HG02943 (cell line): Measurements from ENCODE around the gene SLC24A3.
"Not testable (repeated sequence)": the region's sequence is repeated elsewhere in the genome, so short reads cannot be mapped to it uniquely, and the experiment has no call there.

Source experiments
- ATAC-seq: cut with Tn5 transposase; IDR thresholded peaks from one replicate; pipeline ENCODE4 v1.9.1; 2021; ENCODE audit warnings: mild to moderate bottlenecking, low read depth, moderate library complexity; ENCODE audit not compliant: unreplicated experiment

The SLC24A3 gene

GRCh38 chr20:19652591-19653026 is 440.2 kb downstream of the SLC24A3 start:
- no peak for ATAC-seq

GRCh38 chr20:19653327-19653726 is 440.9 kb downstream of the SLC24A3 start:
- no peak for ATAC-seq

GRCh38 chr20:19654921-19655320 is 442.5 kb downstream of the SLC24A3 start:
- ATAC-seq = no peak

GRCh38 chr20:19658137-19658536 is 445.7 kb downstream of the SLC24A3 start:
- ATAC-seq = no peak

- no peak for ATAC-seq
These were observed 447.0 kb downstream of the SLC24A3 start for GRCh38 chr20:19659448-19659847.

GRCh38 chr20:19660808-19661378 is 448.5 kb downstream of the SLC24A3 start:
- no peak for ATAC-seq

- ATAC-seq = no peak
These were observed 449.5 kb downstream of the SLC24A3 start for GRCh38 chr20:19661717-19662636.

GRCh38 chr20:19662637-19662995 is 450.2 kb downstream of the SLC24A3 start:
- no peak for ATAC-seq

GRCh38 chr20:19668418-19668817 is 456.0 kb downstream of the SLC24A3 start:
- no peak for ATAC-seq

GRCh38 chr20:19670829-19671228 is 458.4 kb downstream of the SLC24A3 start:
- no peak for ATAC-seq

- no peak for ATAC-seq
These were observed 458.9 kb downstream of the SLC24A3 start for GRCh38 chr20:19671374-19671773.

- ATAC-seq = no peak
These were observed 460.1 kb downstream of the SLC24A3 start for GRCh38 chr20:19672498-19672897.

GRCh38 chr20:19673575-19673974 is 461.1 kb downstream of the SLC24A3 start:
- ATAC-seq = no peak

GRCh38 chr20:19676202-19676601 is 463.8 kb downstream of the SLC24A3 start:
- no peak for ATAC-seq

GRCh38 chr20:19677336-19677735 is 464.9 kb downstream of the SLC24A3 start:
- ATAC-seq = no peak

- not testable (repeated sequence) for ATAC-seq
These were observed 466.1 kb downstream of the SLC24A3 start for GRCh38 chr20:19678591-19678990.

- ATAC-seq = no peak
These were observed 467.6 kb downstream of the SLC24A3 start for GRCh38 chr20:19679900-19680495.

GRCh38 chr20:19682249-19682648 is 469.8 kb downstream of the SLC24A3 start:
- no peak for ATAC-seq

GRCh38 chr20:19683188-19683587 is 470.7 kb downstream of the SLC24A3 start:
- ATAC-seq = no peak

GRCh38 chr20:19683822-19684221 is 471.4 kb downstream of the SLC24A3 start:
- no peak for ATAC-seq

GRCh38 chr20:19688031-19688806 is 475.8 kb downstream of the SLC24A3 start:
- no peak for ATAC-seq
